Measurements from ENCODE around the gene CDK11B.
"Not testable (repeated sequence)": the region's sequence is repeated elsewhere in the genome, so short reads cannot be mapped to it uniquely, and the experiment has no call there.

CDK11B gene

DNA sequence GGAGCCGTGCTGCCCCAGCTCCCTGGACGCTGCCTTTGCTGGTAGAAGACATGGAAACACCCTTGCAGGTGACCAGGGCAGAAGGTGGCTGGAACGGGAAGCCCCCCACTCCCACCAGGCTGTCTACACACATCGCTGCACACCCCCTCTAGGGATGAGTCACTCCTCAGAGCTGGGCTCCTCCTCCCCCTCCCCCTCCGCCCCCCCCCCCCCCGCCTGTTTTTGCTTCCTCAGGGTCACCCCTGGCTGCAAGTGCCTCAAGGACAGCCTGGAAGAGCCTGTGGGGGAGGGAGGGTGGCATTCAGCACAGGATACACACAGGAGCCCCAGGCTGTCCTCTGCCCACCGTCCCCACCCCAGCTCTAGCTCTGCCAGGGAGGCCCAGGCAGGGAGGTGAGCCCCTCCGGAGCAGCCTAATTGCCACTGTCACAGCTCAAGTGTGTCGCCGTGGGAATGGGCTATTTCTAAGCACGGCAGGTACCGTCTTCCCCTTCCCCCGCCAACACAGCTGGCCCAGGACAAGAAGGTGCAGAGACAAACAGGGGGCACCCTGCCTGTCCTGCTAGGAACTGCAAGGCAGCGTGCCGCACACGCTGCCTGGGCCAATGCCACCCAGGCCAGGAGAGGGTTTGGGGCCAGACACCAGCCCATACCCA, 61.4 kb downstream of the CDK11B start:
- DNase-seq = no peak

GRCh38 chr1:1596493-1597274, 62.1 kb downstream of the CDK11B start:
- no peak for DNase-seq

GRCh38 chr1:1595341-1595740, 63.5 kb downstream of the CDK11B start:
- DNase-seq = not testable (repeated sequence)

DNA sequence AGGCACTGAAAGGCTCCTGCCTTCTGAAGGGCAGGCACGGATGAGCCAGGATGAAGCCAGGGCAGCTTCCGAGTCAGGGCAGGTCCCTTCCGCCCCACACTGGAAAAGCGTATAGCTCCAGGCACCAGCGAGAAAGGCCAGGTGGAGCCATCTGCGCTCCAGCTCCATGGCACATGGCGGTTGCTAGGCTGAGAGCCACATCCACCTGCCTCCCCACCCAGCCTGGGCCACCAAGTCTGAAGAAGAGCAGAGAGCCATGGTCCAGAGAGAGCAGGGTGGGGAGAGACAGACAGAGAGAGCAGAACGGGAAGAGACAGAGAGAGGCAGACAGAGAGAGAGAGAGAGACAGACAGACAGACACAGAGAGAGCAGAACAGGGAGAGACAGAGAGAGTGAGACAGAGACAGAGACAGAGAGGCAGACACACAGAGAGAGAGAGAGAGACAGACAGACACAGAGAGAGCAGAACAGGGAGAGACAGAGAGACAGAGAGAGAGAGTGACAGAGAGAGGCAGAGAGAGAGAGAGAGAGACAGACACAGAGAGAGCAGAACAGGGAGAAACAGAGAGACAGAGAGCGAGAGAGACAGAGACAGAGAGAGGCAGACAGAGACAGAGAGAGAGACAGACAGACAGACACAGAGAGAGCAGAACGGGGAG, 64.1 kb downstream of the CDK11B start:
- no peak for DNase-seq

DNA sequence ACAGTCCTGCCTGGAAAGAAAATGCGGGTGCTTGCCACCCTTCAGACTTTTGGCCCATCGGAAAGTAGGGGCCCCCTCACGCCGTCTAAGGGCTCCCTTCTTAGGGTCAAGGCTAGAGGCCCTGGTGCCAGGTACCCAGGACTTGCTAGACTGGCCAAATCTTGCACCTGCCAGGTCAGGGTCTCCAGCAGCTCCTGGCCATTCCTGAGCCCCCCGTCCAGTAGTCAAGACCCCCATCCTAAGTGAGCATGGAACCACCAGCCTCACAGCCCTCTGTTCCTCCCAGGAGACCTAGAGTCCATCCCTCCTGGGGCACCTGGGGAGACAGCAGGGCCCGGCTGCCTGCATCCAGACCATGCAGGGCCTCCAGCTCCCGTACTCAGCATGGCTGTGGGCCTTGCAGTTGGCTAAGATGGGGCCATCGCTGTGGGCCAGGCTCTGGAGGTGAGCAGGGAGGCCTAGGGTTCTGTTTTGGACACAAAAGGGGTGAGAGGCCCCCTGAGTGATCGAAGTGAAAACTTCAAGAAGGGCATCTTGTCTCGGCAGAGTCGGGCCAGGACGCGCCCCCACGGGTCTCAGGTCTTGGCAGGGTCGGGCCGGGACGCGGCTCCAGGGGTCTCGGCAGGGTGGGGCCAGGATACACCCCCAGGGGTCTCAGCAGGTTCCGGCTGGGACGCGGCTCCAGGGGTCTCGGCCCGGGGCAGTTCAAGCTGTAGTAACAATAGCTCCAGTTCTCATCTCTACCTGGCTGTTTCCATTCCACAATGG, 64.8 kb downstream of the CDK11B start:
- no peak for DNase-seq

GRCh38 chr1:1591452-1591851, 67.4 kb downstream of the CDK11B start:
- no peak for DNase-seq

All from T-helper 9 cell (primary cell).